HL-60/S4 treated with retinoic acid at 250 ng/mL for 4 days and 3 days (cell line): ENCODE results near the gene ACOX3.
"Not testable (repeated sequence)": the region's sequence is repeated elsewhere in the genome, so short reads cannot be mapped to it uniquely, and the experiment has no call there.

ENCODE experiments used
- in situ Hi-C: fragments of 300-500 bp; cut with MboI; formaldehyde crosslinking; loops from 2 replicates; pipeline ENCODE4 v1.7.0; 2022; ENCODE audit warnings: low sequenced_read_pairs

The ACOX3 gene

GRCh38 chr4:8359193-8359592 is 81.3 kb downstream of the ACOX3 start:
- in situ Hi-C loops = no loop called here

DNA sequence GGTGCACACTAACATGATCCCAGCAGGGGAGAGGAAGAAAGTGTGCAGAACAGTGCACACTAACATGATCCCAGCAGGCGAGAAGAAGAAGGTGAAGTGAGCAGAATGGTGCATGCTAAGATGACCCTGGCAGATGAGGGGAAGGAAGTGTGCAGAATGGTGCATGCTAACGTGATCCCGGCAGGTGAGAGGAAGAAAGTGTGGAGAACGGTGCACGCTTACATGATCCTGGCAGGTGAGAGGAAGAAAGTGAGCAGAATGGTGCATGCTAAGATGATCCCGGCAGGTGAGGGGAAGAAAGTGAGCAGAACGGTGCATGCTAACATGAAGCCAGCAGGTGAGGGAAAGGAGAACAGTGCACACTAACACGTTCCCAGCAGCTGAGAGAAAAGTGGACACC is 83.7 kb downstream of the ACOX3 start:
- in situ Hi-C loops = no loop called here

DNA sequence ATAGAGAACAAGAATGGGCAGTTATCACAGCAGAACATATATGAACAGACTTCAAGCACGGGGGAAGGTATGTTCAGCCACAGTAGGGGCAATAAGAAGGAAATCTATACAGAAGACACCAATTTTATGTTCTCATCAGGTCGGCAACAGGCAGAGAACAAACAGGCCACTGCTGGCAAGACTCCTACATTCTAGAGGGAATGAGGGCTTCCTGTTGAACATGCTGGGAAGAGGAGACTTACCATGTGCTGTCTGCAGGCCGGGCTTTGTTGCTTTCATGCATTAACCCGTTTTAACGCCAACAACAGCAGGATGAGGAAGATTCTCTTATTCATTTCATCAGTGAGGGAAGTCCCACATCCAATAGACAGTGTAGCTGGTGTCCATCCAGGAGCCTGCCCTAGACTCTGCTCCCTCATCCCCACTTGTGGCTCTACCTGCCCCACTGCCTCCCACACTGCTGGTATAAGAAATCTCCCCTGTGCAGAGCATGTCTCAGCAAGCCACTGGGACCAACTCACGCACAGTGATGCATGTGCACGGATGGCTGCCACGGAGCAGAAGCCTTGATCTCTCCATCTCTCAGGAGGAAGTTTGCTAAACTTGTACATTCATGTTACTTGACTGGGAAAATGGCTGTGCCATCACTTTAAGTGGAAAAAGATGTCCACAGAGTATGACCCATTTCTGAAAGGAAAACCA is 84.5 kb downstream of the ACOX3 start:
- in situ Hi-C loops = no loop called here

DNA sequence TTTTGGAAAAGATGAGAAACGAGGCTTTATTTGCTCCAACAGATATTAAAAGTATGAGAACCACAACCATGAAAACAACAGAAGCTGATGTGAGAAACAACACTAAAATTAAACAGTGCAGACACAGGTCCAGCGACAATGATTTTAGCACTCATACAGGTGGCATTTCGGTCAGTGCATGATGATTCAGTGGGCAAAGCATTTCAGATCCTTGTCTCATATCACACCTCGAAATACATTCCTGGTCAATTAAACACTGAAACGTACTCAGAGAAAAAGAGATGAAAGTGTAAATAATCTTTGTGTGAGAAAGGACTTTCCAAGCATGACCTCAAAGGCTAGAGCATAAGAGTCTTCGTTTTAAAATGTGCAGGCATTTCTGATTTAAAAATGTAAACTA is 85.2 kb downstream of the ACOX3 start:
- in situ Hi-C loops = no loop called here

GRCh38 chr4:8353912-8354453 is 86.5 kb downstream of the ACOX3 start:
- in situ Hi-C loops = no loop called here

- in situ Hi-C loops = no loop called here
Observed at GRCh38 chr4:8353158-8353669, 87.3 kb downstream of the ACOX3 start.

GRCh38 chr4:8352368-8353157 is 88.0 kb downstream of the ACOX3 start:
- in situ Hi-C loops = no loop called here

DNA sequence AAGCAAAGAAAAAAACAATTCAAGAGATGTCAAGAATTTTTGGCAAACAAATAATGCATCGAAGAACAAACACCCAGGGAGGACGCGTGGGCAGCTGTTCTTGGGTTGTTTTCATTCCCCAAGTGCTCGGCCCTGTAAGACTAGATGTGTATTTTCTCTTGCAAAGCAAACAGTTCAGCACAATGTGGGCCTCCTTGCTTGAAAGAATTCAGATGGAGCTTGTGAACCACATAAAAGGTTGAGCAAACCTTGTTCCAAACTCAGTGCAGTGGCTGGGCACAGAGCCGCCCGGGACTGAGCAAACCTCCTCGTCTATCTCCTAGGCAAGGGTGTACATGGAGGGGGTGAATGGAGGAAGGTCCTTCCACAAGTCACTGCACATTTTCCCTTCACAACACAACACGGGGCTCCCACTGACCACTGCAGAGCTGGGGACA is 88.6 kb downstream of the ACOX3 start:
- in situ Hi-C loops = no loop called here

DNA sequence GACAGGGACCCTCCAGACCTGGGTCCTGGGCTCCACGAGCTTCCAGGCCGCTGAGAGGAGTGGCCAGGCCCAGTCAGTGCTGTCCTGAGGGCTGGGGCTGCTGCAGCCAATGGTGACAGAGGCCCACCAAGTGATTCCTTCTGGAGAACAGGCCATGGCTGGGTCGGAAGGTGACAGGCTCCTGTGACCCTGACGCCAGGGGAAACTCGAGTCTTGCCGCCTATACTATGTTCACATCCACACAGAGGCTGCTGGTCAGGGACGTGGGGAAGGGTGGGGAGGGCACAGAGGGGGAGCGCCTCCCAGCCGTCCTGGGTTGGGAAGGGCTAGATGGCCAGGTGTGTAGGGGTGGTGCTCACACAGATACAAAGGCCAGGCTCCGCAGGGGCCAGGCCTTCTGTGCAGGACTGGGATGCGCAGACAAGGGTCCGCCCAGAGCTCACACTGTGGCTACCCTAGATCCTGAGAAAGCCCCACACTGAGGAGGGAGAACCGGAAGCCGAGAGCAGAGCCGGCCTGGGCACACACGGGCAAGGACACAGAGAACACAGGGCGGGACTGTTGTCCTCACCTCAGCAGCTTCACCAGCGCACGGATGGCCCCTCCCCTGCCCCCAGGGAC is 89.6 kb downstream of the ACOX3 start:
- in situ Hi-C loops = no loop called here

DNA sequence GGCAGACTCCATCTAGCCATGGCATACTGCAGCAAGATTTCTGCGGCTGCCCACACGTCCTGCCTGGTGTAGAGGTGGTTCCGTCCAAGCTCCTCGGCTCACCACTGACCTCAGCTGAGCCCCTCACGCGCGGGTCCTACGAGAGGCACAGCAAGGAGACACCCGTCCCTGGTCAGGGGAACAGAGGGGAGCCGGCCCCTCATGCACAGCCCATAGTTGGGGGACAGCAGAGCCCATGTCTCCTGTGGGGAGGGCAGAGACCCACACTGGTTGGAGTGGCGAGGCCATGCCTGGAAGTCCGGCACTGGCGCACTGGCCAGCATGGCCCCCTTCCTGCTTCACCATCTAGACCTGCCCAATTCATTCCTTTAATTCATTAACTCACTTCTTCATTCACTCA is 90.2 kb downstream of the ACOX3 start:
- in situ Hi-C loops = no loop called here

DNA sequence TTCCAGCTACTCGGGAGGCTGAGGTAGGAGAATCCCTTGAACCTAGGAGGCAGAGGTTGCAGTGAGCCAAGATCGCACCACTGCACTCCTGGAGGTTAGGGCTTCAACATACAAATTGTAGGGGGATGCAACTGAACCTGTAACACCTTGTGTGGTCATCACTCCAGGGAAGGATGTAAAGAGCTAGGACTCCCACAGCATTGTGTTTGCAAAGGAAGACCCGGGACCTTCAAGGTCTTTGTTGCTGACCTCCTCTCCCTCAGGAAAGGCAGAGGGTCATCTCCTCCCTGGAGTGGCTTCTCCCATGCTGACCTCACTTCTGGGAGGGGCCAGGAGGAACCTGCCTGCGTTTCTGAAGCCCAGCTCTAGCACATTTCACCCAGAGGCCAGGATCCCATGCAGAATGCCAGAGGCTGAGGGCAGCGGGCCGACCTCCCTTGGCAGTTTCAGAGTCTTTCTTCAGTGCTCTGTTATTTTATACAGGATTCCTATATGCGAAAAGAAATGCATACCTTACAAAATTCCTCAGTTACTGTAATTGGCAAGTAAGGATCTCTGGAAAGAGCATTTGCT is 90.8 kb downstream of the ACOX3 start:
- in situ Hi-C loops = no loop called here

DNA sequence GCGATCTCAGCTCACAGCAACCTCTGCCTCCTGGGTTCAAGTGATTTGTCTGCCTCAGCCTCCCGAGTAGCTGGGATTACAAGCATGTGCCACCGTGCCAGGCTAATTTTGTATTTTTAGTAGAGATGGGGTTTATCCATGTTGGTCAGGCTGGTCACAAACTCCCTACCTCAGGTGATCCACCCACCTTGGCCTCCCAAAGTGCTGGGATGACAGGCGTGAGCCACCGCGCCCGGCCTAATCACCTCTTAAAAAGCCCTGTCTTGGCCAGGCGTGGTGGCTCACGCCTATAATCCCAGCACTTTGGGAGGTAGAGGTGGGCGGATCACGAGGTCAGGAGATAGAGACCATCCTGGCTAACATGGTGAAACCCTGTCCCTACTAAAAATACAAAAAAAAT is 91.3 kb downstream of the ACOX3 start:
- in situ Hi-C loops = not testable (repeated sequence)

DNA sequence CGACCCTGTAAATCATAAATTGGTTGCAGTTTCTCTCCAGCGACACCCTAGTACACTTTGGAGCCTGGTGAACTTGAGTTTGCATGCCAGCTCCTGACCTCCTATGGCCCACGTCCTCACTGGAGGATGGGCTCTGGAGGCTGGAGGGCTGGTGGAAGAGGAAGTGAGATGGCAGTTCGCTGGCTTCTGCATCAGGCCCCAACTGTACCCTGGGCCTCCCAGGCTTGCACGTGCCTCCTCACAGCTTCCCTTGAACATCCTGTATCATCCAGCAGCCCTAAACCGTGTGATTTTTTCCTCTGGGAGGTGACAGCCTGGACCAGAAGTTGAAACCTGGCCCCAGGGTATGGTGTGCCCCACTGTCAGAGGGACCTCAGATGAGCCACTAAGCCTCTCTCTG is 92.5 kb downstream of the ACOX3 start:
- in situ Hi-C loops = no loop called here

GRCh38 chr4:8347660-8348059 is 92.9 kb downstream of the ACOX3 start:
- in situ Hi-C loops = no loop called here

DNA sequence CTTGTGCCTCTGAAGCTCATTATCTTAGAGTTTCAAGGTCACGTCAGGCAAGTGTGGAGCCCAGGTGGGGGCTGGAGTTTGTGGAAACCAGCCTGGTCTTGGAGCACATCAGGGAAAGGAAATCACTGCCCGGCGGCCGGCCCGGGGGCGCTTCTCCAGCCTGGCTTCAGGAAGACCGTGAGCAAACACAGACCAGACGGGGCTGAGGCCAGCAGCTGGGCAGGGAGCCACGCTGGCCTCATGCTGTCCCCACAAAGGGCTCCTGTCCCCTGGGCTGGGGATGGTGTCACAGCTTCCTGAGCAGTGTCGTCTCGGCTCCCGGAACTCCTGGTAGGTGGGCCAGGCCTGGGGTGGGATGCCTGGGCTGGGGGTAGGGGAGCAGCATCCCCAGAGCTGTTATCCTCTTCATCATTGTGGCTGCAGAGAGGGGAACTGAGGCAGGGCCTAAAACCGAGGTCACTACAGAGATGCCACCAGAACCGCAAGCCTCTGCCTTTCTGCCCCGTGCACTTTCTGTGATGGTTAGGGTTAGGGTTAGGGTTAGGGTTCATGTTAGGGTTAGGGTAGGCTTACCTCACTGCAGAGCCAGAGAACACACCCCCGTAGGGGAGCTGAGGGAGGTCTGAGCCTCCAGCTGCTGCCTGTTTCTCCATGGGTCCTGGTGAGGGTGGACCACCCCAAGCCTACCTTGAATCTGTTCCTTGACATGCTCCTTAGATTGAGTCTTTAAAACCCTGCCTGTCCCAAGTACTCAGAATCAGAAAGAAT is 93.5 kb downstream of the ACOX3 start:
- in situ Hi-C loops = no loop called here

- in situ Hi-C loops = no loop called here
Observed at GRCh38 chr4:8345946-8346814, 94.3 kb downstream of the ACOX3 start.

- in situ Hi-C loops = no loop called here
Observed at GRCh38 chr4:8345053-8345945, 95.2 kb downstream of the ACOX3 start.

- in situ Hi-C loops = no loop called here
Observed at GRCh38 chr4:8344377-8344776, 96.1 kb downstream of the ACOX3 start.

DNA sequence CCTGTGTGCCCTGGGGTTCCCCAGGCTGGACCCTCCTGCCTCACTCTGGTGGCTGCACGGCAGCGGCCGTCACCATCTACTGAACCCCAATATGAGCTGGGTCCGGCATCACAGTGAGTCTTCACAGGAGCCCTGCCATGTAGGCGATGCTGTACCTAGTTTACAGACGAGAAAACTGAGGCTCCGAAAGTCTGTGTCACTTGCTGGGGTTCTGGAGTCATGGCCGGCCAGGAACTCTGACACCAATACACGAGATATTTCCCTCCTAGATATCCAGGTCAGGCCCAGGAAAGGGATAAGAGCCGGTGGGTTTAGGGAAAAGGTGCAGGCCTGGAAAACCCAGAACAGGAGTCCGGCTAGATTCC is 96.6 kb downstream of the ACOX3 start:
- in situ Hi-C loops = no loop called here
